HG02642 (cell line): Measurements from ENCODE around the gene DUSP7.
A peak's percentile ranks its signal among the peaks of the same experiment; 100 is the strongest.

Experiments used
- ATAC-seq: cut with Tn5 transposase; IDR thresholded peaks from one replicate; pipeline ENCODE4 v1.9.1; 2021; ENCODE audit warnings: mild to moderate bottlenecking; ENCODE audit not compliant: unreplicated experiment, poor library complexity

The DUSP7 gene

GRCh38 chr3:52069135-52069534 lies 12.8 kb upstream of the DUSP7 start:
- no peak for ATAC-seq

- no peak for ATAC-seq
Measured at GRCh38 chr3:52068730-52069129, 12.4 kb upstream of the DUSP7 start.

GRCh38 chr3:52068055-52068571 lies 11.7 kb upstream of the DUSP7 start:
- no peak for ATAC-seq

- ATAC-seq: no peak
Measured at GRCh38 chr3:52067526-52067925, 11.2 kb upstream of the DUSP7 start.

- ATAC-seq: no peak
Measured at GRCh38 chr3:52067046-52067445, 10.7 kb upstream of the DUSP7 start.

GRCh38 chr3:52065264-52065756 lies 8.9 kb upstream of the DUSP7 start:
- no peak for ATAC-seq

- no peak for ATAC-seq
Measured at GRCh38 chr3:52064561-52064960, 8.2 kb upstream of the DUSP7 start.

- no peak for ATAC-seq
Measured at GRCh38 chr3:52063026-52063723, 6.8 kb upstream of the DUSP7 start.

GRCh38 chr3:52062505-52062904 lies 6.1 kb upstream of the DUSP7 start:
- no peak for ATAC-seq

GRCh38 chr3:52061121-52061910 lies 4.9 kb upstream of the DUSP7 start:
- ATAC-seq: no peak

GRCh38 chr3:52059781-52060180 lies 3.4 kb upstream of the DUSP7 start:
- ATAC-seq: no peak

- ATAC-seq: no peak
Measured at GRCh38 chr3:52057812-52058495, 1.6 kb upstream of the DUSP7 start.

- peak; percentile 80 for ATAC-seq
Measured at GRCh38 chr3:52056968-52057811, 819 bp upstream of the DUSP7 start.

- ATAC-seq: peak; percentile 19
Measured at GRCh38 chr3:52055537-52056351, 627 bp downstream of the DUSP7 start.

- no peak for ATAC-seq
Measured at GRCh38 chr3:52054661-52055511, 1.5 kb downstream of the DUSP7 start.

- ATAC-seq: no peak
Measured at GRCh38 chr3:52053307-52054304, 2.8 kb downstream of the DUSP7 start.

GRCh38 chr3:52052831-52053306 lies 3.5 kb downstream of the DUSP7 start:
- no peak for ATAC-seq
